Stomach (tissue), 4 donors: Measurements from ENCODE around the gene CLCN1.

Experiments used
- POLR2A ChIP-seq, 4 donors: fragments of 450-650 bp; IDR thresholded peaks; one replicate each; pipeline ENCODE4 v1.6.1; 2016; ENCODE audit warnings: antibody characterized with exemption in 4 of 4, control low read depth in 2 of 4, mild to moderate bottlenecking in 1 of 4, moderate library complexity in 1 of 4
- TF ChIP-seq, protein P1 (sequence below), 7 experiments: fragments of 450-650 bp in 4 of 7; fragments of 200-600 bp in 3 of 7; sonication (generic) in 3 of 7; IDR thresholded peaks; one replicate each; pipeline ENCODE4 v1.5.1; 2016 to 2019; ENCODE audit warnings: antibody characterized with exemption in 7 of 7, control low read depth in 2 of 7, mild to moderate bottlenecking in 1 of 7

DNA sequence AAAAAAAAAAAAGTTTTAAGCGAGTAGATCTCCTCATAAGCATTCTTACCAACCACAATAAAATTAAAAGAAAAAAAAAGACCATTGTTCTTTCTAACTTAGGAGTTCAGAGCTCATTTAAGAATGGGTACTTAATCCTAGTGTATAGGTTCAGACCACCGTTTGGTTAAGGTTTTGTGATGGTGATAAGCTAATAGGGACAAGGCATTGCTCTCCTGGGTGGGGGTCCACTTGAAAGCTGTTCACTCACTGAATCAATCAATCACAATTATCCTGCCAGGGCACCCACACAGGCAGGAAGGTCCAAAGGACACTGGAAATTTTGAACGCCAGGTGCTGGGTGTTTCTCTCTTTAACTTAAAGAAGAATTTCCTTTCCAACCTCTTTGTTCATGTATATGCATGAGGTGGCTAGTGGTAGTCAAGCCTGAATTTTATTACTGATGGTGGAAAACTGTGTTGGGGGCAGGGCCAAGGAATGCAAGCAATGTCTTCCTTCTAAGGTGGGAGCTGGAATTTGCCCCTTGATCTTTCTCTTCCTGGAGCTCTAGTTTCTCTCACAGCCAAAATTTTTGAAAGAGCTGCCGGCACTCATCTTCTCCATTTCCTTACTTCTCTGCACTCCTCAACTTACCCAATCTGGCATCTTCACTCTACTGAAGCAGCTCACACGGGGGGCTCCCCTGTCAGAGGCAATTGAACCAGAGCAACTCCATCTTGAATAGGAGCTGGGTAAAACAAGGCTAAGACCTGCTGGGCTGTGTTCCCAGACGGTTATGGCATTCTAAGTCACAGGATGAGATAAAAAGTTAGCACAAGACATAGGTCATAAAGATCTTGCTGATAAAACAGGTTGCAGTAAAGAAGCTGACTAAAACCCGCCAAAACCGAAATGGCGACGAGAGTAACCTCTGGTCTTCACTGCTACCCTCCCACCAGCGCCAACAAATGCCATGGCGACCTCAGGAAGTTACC, 54.1 kb downstream of the CLCN1 start:
- TF ChIP-seq POLR2A (IDR thresholded peaks at IDR 0.05), result no peak
- TF ChIP-seq, protein P1, sequence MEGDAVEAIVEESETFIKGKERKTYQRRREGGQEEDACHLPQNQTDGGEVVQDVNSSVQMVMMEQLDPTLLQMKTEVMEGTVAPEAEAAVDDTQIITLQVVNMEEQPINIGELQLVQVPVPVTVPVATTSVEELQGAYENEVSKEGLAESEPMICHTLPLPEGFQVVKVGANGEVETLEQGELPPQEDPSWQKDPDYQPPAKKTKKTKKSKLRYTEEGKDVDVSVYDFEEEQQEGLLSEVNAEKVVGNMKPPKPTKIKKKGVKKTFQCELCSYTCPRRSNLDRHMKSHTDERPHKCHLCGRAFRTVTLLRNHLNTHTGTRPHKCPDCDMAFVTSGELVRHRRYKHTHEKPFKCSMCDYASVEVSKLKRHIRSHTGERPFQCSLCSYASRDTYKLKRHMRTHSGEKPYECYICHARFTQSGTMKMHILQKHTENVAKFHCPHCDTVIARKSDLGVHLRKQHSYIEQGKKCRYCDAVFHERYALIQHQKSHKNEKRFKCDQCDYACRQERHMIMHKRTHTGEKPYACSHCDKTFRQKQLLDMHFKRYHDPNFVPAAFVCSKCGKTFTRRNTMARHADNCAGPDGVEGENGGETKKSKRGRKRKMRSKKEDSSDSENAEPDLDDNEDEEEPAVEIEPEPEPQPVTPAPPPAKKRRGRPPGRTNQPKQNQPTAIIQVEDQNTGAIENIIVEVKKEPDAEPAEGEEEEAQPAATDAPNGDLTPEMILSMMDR (IDR thresholded peaks at IDR 0.05), result no peak
